Esophagus muscularis mucosa (tissue), 4 donors: ENCODE measurements around the gene COL4A5. TPM values are rescaled to one million over a fixed set of nuclear protein-coding genes. Genes with fewer than 3 reads are reported as not detected.

Experiments used
- DNase-seq: peaks from one replicate; pipeline ENCODE4 v3.0.0-alpha.2; 2017; ENCODE audit errors: extremely low spot score
- H3K27ac ChIP-seq, 4 donors: fragments of 200-600 bp; sonication (generic); replicated peaks in 1 of 4; 1 replicate in 3 of 4; 2 replicates in 1 of 4; pipeline ENCODE4 v1.5.1; 2016 to 2019; ENCODE audit warnings: mild to moderate bottlenecking in 1 of 4
- H3K27me3 ChIP-seq, 4 donors: fragments of 200-600 bp; sonication (generic); one replicate each; pipeline versions ENCODE4 v1.5.1 to v1.6.0; 2016 to 2019
- H3K36me3 ChIP-seq, 4 donors: fragments of 200-600 bp; sonication (generic); one replicate each; pipeline ENCODE4 v1.5.1; 2016 to 2019
- H3K4me1 ChIP-seq, 4 donors: fragments of 200-600 bp; sonication (generic); one replicate each; pipeline ENCODE4 v1.5.1; 2016 to 2019
- H3K4me3 ChIP-seq, 4 donors: fragments of 200-600 bp; sonication (generic); 1 replicate in 2 of 4; 2 replicates in 2 of 4; pipeline ENCODE4 v1.5.1; 2016 to 2019; ENCODE audit warnings: mild to moderate bottlenecking in 4 of 4, moderate library complexity in 1 of 4
- H3K9me3 ChIP-seq, 4 donors: fragments of 200-600 bp; sonication (generic); 1 replicate in 3 of 4; 2 replicates in 1 of 4; pipeline ENCODE4 v1.5.1; 2016 to 2019
- EP300 ChIP-seq: sonication (generic); formaldehyde crosslinking; IDR thresholded peaks from one replicate; pipeline ENCODE4 v1.6.1; 2017; ENCODE audit warnings: antibody characterized with exemption
- POLR2A ChIP-seq: fragments of 450-650 bp; IDR thresholded peaks from one replicate; pipeline ENCODE4 v1.6.1; 2017; ENCODE audit warnings: antibody characterized with exemption, moderate library complexity, mild to moderate bottlenecking, low read depth
- POLR2AphosphoS5 ChIP-seq, 2 donors: sonication (generic); formaldehyde crosslinking; IDR thresholded peaks; one replicate each; pipeline ENCODE4 v1.6.1; 2017; ENCODE audit warnings: antibody characterized with exemption in 2 of 2
- WGBS: methylation state at CpG from one replicate; pipeline ENCODE4 v1.1.5; 2018; 5-methylcytosine and 5-hydroxymethylcytosine counted together
- intact Hi-C: fragments of 100-400 bp; cut with DNase I; formaldehyde crosslinking; loops from one replicate; pipeline ENCODE4 v1.15.1; 2023
- total RNA-seq, 4 donors: library from RNA; depleted of rRNA; stranded (reverse); fragments of >200 nt; gene quantifications; one replicate each; pipeline versions ENCODE4 v1.1.0 to v1.2.1, GENCODE V29; 2016
- TF ChIP-seq, protein P1 (sequence below), 3 experiments: fragments of 200-600 bp in 2 of 3; fragments of 450-650 bp in 1 of 3; sonication (generic) in 2 of 3; IDR thresholded peaks; one replicate each; pipeline ENCODE4 v1.5.1; 2017 to 2019; ENCODE audit warnings: antibody characterized with exemption in 3 of 3, mild to moderate bottlenecking in 2 of 3, moderate library complexity in 1 of 3

The COL4A5 gene
- total RNA-seq, 4 donors from 2014 or later, result 187 to 241 (median 204) TPM

- WGBS, result 38% methylated on average over 16 of the region's 39 CpGs
- peaks cover 0 to 31% (median 25%) of the 10 kb centered on the region in 4 donors for H3K4me1 ChIP-seq
- no peak overlapping the region for H3K27ac ChIP-seq
- no peak for DNase-seq
- no peaks in the 10 kb centered on the region for H3K9me3 ChIP-seq
- TF ChIP-seq EP300 (no peak), POLR2AphosphoS5 (IDR thresholded peaks at IDR 0.05) (no peak), POLR2A (no peak)
- TF ChIP-seq, protein P1, sequence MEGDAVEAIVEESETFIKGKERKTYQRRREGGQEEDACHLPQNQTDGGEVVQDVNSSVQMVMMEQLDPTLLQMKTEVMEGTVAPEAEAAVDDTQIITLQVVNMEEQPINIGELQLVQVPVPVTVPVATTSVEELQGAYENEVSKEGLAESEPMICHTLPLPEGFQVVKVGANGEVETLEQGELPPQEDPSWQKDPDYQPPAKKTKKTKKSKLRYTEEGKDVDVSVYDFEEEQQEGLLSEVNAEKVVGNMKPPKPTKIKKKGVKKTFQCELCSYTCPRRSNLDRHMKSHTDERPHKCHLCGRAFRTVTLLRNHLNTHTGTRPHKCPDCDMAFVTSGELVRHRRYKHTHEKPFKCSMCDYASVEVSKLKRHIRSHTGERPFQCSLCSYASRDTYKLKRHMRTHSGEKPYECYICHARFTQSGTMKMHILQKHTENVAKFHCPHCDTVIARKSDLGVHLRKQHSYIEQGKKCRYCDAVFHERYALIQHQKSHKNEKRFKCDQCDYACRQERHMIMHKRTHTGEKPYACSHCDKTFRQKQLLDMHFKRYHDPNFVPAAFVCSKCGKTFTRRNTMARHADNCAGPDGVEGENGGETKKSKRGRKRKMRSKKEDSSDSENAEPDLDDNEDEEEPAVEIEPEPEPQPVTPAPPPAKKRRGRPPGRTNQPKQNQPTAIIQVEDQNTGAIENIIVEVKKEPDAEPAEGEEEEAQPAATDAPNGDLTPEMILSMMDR (IDR thresholded peaks at IDR 0.05), result no peak
- H3K36me3 ChIP-seq, result no peaks in the 10 kb centered on the region
- peaks cover 0 to 67% (median 19%) of the 10 kb centered on the region in 4 donors for H3K27me3 ChIP-seq
- no peak overlapping the region for H3K4me3 ChIP-seq
- intact Hi-C loops, result no loop called here
Measured at GRCh38 chrX:108732630-108733321, 293.1 kb downstream of the COL4A5 start.

DNA sequence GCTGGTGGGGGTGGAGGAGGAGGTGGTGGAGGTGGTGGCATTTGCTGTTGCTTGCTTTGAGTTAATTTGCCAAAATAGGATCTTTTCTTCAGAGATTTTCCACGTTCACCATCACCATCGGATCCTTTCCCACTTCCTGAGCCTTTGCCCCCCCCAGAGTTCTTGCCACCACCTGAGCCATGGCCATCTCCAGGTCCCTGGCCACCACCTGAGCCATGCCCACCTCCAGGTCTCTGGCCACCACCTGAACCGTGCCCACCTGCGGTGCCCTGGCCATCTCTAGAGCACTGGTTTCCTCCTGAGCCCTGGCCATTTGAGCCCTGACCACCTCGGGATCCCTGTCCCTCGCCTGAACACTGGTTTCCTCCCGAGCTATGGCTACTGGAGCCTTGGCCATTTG lies 294.8 kb downstream of the COL4A5 start:
- Histone ChIP-seq H3K4me3 (no peak overlapping the region), H3K4me1 (peaks cover 0 to 31% (median 25%) of the 10 kb centered on the region in 4 donors), H3K9me3 (no peaks in the 10 kb centered on the region), H3K27me3 (peaks cover 0 to 82% (median 19%) of the 10 kb centered on the region in 4 donors), H3K36me3 (no peaks in the 10 kb centered on the region), H3K27ac (no peak overlapping the region)
- no peak for DNase-seq
- 70% methylated on average over 7 of the region's 7 CpGs for WGBS
- no peak for TF ChIP-seq EP300
- TF ChIP-seq POLR2A, result no peak
- TF ChIP-seq, protein P1 (IDR thresholded peaks at IDR 0.05), result no peak
- no peak for TF ChIP-seq POLR2AphosphoS5 (IDR thresholded peaks at IDR 0.05)
- intact Hi-C loops, result no loop called here

- Histone ChIP-seq H3K27me3 (peaks cover 0 to 89% (median 20%) of the 10 kb centered on the region in 4 donors), H3K4me3 (peak overlapping the region; percentile 47 to 59 (median 50)), H3K4me1 (peaks cover 0 to 31% (median 25%) of the 10 kb centered on the region in 4 donors), H3K27ac (no peak overlapping the region), H3K36me3 (no peaks in the 10 kb centered on the region), H3K9me3 (no peaks in the 10 kb centered on the region)
- no peak for DNase-seq
- TF ChIP-seq POLR2A (no peak), POLR2AphosphoS5 (IDR thresholded peaks at IDR 0.05) (no peak), EP300 (no peak)
- TF ChIP-seq, protein P1 (IDR thresholded peaks at IDR 0.05), result no peak
- intact Hi-C loops, result no loop called here
- WGBS, result 34% methylated on average over 36 of the region's 36 CpGs
Measured at GRCh38 chrX:108735091-108735678, 295.5 kb downstream of the COL4A5 start.

DNA sequence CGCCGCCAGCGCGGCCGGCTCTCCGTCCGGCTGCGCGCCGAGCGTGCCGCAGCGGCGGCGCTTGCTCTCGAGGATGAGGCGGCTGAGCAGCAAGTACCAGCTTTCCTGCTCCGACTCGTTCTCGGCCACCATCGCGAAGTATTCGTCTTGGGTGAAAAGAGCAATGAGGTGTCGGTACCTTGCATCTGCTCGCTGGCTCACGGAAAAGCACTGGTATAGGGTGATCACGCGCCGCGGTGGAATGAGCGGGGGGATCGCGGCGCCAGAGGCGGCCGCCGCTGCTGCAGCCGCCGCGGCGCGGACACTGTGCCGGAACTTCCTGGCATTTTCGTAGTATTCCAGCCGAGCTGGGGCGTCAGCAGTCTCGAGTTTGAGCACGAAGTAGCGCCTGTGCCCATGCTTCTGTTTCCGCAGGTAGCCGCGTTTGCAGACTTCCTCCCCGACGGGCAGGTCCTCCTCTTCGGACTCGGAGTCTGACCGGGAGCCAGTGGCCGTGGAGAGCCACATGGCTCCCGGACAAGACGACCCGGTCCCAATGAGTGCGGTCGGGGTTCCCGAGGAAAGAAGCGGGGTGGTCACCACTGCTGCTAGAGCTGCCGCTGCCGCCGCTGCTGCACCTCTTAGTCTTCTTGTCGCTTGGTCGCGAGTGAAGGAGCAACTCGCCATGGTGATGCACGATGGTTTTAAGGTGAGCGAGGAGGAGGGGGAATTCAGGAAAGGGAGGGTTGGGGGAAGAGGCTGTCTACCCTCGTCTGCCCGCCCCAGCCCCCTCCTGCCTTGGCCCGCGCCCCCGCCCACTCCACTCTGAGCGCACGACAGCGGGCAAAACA lies 296.3 kb downstream of the COL4A5 start:
- Histone ChIP-seq H3K27ac (no peak overlapping the region), H3K27me3 (peaks cover 0 to 94% (median 20%) of the 10 kb centered on the region in 4 donors), H3K9me3 (no peaks in the 10 kb centered on the region), H3K4me3 (peak overlapping the region; percentile 47 to 59 (median 50)), H3K4me1 (peaks cover 0 to 31% (median 25%) of the 10 kb centered on the region in 4 donors), H3K36me3 (no peaks in the 10 kb centered on the region)
- intact Hi-C loops, result no loop called here
- DNase-seq, result no peak
- TF ChIP-seq POLR2A, result no peak
- TF ChIP-seq, protein P1 (IDR thresholded peaks at IDR 0.05), result no peak
- no peak for TF ChIP-seq POLR2AphosphoS5 (IDR thresholded peaks at IDR 0.05)
- no peak for TF ChIP-seq EP300
- WGBS, result 38% methylated on average over 36 of the region's 82 CpGs
